H1 (cell line): ENCODE results near the gene ACAD11. TPM values are rescaled to one million over a fixed set of nuclear protein-coding genes. Genes with fewer than 3 reads are reported as not detected.

Experiments
- CBX5 ChIP-seq: fragments of 300-800, 300-1000 bp; sonication (generic); IDR thresholded peaks from 2 replicates; pipeline ENCODE4 v1.7.1; 2016; ENCODE audit warnings: antibody characterized with exemption, low read length, low read depth
- CEBPB ChIP-seq: IDR thresholded peaks from 2 replicates; pipeline ENCODE4 v1.6.1; 2012; ENCODE audit warnings: low read depth, low read length
- CTCF ChIP-seq, 3 experiments: IDR thresholded peaks; 1 replicate in 2 of 3; 2 replicates in 1 of 3; pipeline versions ENCODE4 v1.5.1 to v1.6.1; 2011; ENCODE audit warnings: low read length in 3 of 3, mild to moderate bottlenecking in 3 of 3, inconsistent platforms in 2 of 3, low read depth in 1 of 3, moderate library complexity in 1 of 3; ENCODE audit not compliant: insufficient read depth in 1 of 3; ENCODE audit errors: control extremely low read depth in 1 of 3
- EGR1 ChIP-seq: IDR thresholded peaks from 2 replicates; pipeline ENCODE4 v1.6.1; 2011; ENCODE audit warnings: low read depth, low read length, borderline replicate concordance
- FOSL1 ChIP-seq: IDR thresholded peaks from 2 replicates; pipeline ENCODE4 v1.6.1; 2011; ENCODE audit warnings: mild to moderate bottlenecking, low read depth, low read length, moderate library complexity; ENCODE audit not compliant: insufficient read depth
- HDAC6 ChIP-seq: IDR thresholded peaks from one replicate; pipeline ENCODE4 v1.7.1; 2012; ENCODE audit warnings: low read depth, mild to moderate bottlenecking, inconsistent platforms, low read length, moderate library complexity
- POLR2A ChIP-seq, 2 experiments: IDR thresholded peaks; 1 replicate in 1 of 2; 2 replicates in 1 of 2; pipeline ENCODE4 v1.6.1; 2011; ENCODE audit warnings: low read depth in 2 of 2, low read length in 2 of 2, mild to moderate bottlenecking in 2 of 2; ENCODE audit errors: control extremely low read depth in 1 of 2
- SIRT6 ChIP-seq: IDR thresholded peaks from one replicate; pipeline ENCODE4 v1.7.1; 2012; ENCODE audit warnings: low read length, inconsistent platforms
- TCF12 ChIP-seq: IDR thresholded peaks from 2 replicates; pipeline ENCODE4 v1.6.1; 2011; ENCODE audit warnings: low read depth, mild to moderate bottlenecking, low read length
- YY1 ChIP-seq: IDR thresholded peaks from 2 replicates; pipeline ENCODE4 v1.6.1; 2011; ENCODE audit warnings: low read depth, mild to moderate bottlenecking, low read length
- polyA plus RNA-seq, 7 experiments: library from polyadenylated mRNA; depleted of rRNA in 3 of 7; stranded (reverse) in 5 of 7; unstranded in 2 of 7; fragments of >200 nt in 5 of 7; fragments of 200-250 nt in 2 of 7; gene quantifications; 1 replicate in 5 of 7; 2 replicates in 1 of 7; 4 replicates in 1 of 7; pipeline versions ENCODE4 v1.2.1 to v1.2.3, GENCODE V29; 2011 to 2013; ENCODE audit warnings: missing spikeins in 2 of 7, mixed read lengths in 2 of 7
- total RNA-seq: library from RNA; stranded (reverse); fragmentation: NEBNext Ultra II Directional; extraction: Animal tissue kit (Norgen Biotek cat#: 25700); gene quantifications from 2 replicates; pipeline ENCODE4 v1.2.1, GENCODE V29; 2021
- TF ChIP-seq, protein P1 (sequence below): fragments of 300-600 bp; sonication (generic); IDR thresholded peaks from 2 replicates; pipeline ENCODE4 v1.7.1; 2012; ENCODE audit warnings: low read length, moderate library complexity, mild to moderate bottlenecking, inconsistent platforms; ENCODE audit not compliant: insufficient replicate concordance

ACAD11 gene
- total and polyA plus RNA-seq, 2 of the 8 experiments (the other 6 are each of a cell fraction or from before 2014, with no cell fraction given), result 5.5 to 11.0 TPM

- TF ChIP-seq, protein P1, sequence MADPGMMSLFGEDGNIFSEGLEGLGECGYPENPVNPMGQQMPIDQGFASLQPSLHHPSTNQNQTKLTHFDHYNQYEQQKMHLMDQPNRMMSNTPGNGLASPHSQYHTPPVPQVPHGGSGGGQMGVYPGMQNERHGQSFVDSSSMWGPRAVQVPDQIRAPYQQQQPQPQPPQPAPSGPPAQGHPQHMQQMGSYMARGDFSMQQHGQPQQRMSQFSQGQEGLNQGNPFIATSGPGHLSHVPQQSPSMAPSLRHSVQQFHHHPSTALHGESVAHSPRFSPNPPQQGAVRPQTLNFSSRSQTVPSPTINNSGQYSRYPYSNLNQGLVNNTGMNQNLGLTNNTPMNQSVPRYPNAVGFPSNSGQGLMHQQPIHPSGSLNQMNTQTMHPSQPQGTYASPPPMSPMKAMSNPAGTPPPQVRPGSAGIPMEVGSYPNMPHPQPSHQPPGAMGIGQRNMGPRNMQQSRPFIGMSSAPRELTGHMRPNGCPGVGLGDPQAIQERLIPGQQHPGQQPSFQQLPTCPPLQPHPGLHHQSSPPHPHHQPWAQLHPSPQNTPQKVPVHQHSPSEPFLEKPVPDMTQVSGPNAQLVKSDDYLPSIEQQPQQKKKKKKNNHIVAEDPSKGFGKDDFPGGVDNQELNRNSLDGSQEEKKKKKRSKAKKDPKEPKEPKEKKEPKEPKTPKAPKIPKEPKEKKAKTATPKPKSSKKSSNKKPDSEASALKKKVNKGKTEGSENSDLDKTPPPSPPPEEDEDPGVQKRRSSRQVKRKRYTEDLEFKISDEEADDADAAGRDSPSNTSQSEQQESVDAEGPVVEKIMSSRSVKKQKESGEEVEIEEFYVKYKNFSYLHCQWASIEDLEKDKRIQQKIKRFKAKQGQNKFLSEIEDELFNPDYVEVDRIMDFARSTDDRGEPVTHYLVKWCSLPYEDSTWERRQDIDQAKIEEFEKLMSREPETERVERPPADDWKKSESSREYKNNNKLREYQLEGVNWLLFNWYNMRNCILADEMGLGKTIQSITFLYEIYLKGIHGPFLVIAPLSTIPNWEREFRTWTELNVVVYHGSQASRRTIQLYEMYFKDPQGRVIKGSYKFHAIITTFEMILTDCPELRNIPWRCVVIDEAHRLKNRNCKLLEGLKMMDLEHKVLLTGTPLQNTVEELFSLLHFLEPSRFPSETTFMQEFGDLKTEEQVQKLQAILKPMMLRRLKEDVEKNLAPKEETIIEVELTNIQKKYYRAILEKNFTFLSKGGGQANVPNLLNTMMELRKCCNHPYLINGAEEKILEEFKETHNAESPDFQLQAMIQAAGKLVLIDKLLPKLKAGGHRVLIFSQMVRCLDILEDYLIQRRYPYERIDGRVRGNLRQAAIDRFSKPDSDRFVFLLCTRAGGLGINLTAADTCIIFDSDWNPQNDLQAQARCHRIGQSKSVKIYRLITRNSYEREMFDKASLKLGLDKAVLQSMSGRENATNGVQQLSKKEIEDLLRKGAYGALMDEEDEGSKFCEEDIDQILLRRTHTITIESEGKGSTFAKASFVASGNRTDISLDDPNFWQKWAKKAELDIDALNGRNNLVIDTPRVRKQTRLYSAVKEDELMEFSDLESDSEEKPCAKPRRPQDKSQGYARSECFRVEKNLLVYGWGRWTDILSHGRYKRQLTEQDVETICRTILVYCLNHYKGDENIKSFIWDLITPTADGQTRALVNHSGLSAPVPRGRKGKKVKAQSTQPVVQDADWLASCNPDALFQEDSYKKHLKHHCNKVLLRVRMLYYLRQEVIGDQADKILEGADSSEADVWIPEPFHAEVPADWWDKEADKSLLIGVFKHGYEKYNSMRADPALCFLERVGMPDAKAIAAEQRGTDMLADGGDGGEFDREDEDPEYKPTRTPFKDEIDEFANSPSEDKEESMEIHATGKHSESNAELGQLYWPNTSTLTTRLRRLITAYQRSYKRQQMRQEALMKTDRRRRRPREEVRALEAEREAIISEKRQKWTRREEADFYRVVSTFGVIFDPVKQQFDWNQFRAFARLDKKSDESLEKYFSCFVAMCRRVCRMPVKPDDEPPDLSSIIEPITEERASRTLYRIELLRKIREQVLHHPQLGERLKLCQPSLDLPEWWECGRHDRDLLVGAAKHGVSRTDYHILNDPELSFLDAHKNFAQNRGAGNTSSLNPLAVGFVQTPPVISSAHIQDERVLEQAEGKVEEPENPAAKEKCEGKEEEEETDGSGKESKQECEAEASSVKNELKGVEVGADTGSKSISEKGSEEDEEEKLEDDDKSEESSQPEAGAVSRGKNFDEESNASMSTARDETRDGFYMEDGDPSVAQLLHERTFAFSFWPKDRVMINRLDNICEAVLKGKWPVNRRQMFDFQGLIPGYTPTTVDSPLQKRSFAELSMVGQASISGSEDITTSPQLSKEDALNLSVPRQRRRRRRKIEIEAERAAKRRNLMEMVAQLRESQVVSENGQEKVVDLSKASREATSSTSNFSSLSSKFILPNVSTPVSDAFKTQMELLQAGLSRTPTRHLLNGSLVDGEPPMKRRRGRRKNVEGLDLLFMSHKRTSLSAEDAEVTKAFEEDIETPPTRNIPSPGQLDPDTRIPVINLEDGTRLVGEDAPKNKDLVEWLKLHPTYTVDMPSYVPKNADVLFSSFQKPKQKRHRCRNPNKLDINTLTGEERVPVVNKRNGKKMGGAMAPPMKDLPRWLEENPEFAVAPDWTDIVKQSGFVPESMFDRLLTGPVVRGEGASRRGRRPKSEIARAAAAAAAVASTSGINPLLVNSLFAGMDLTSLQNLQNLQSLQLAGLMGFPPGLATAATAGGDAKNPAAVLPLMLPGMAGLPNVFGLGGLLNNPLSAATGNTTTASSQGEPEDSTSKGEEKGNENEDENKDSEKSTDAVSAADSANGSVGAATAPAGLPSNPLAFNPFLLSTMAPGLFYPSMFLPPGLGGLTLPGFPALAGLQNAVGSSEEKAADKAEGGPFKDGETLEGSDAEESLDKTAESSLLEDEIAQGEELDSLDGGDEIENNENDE, result no peak
- no peak for TF ChIP-seq SIRT6
- TF ChIP-seq FOSL1, result no peak
- TF ChIP-seq POLR2A (IDR thresholded peaks at IDR 0.05; ENCODE audit: control extremely low read depth in 1 of 2, low read depth in 2 of 2, low read length in 2 of 2), result no peak
- no peak for TF ChIP-seq YY1
- no peak for TF ChIP-seq CBX5
- no peak for TF ChIP-seq CEBPB
- no peak for TF ChIP-seq HDAC6
- TF ChIP-seq CTCF (IDR thresholded peaks at IDR 0.05; ENCODE audit: control extremely low read depth in 1 of 3, insufficient read depth in 1 of 3, low read depth in 1 of 3, low read length in 3 of 3), result no peak
- no peak for TF ChIP-seq TCF12
- no peak for TF ChIP-seq EGR1
These were observed 150.5 kb downstream of the ACAD11 start (continued) for GRCh38 chr3:132509096-132509495.
